Rectal smooth muscle tissue (tissue), 1 donor: Measurements from ENCODE around the gene PTPRM.

ENCODE experiments used
- H3K27ac ChIP-seq: one replicate; pipeline ENCODE4 v1.7.0; 2013; ENCODE audit warnings: low read depth, low read length, inconsistent platforms
- H3K27me3 ChIP-seq: one replicate; pipeline ENCODE4 v1.7.0; 2013; ENCODE audit warnings: low read length; ENCODE audit not compliant: control insufficient read depth, insufficient read depth
- H3K36me3 ChIP-seq: one replicate; pipeline ENCODE4 v1.7.0; 2013; ENCODE audit warnings: low read length; ENCODE audit not compliant: control insufficient read depth, insufficient read depth
- H3K4me1 ChIP-seq: one replicate; pipeline ENCODE4 v1.7.0; 2013; ENCODE audit warnings: low read length; ENCODE audit not compliant: control insufficient read depth, insufficient read depth
- H3K4me3 ChIP-seq: one replicate; pipeline ENCODE4 v1.7.0; 2013; ENCODE audit warnings: low read length
- H3K9ac ChIP-seq: one replicate; pipeline ENCODE4 v1.7.0; 2013; ENCODE audit warnings: low read length

The PTPRM gene

GRCh38 chr18:8385400-8385799 is 818.3 kb downstream of the PTPRM start:
- H3K4me1 ChIP-seq: no peaks in the 10 kb centered on the region
- H3K36me3 ChIP-seq: no peaks in the 10 kb centered on the region
- no peak overlapping the region for H3K27ac ChIP-seq
- no peak overlapping the region for H3K4me3 ChIP-seq
- no peaks in the 10 kb centered on the region for H3K27me3 ChIP-seq
- no peak overlapping the region for H3K9ac ChIP-seq

GRCh38 chr18:8386669-8387380 is 819.7 kb downstream of the PTPRM start:
- Histone ChIP-seq H3K4me3 (no peak overlapping the region), H3K36me3 (no peaks in the 10 kb centered on the region), H3K9ac (no peak overlapping the region), H3K4me1 (no peaks in the 10 kb centered on the region), H3K27ac (no peak overlapping the region), H3K27me3 (no peaks in the 10 kb centered on the region)

GRCh38 chr18:8389391-8390340 is 822.5 kb downstream of the PTPRM start:
- no peak overlapping the region for H3K9ac ChIP-seq
- H3K27ac ChIP-seq: no peak overlapping the region
- no peaks in the 10 kb centered on the region for H3K27me3 ChIP-seq
- H3K36me3 ChIP-seq: no peaks in the 10 kb centered on the region
- H3K4me1 ChIP-seq: no peaks in the 10 kb centered on the region
- H3K4me3 ChIP-seq: no peak overlapping the region

DNA sequence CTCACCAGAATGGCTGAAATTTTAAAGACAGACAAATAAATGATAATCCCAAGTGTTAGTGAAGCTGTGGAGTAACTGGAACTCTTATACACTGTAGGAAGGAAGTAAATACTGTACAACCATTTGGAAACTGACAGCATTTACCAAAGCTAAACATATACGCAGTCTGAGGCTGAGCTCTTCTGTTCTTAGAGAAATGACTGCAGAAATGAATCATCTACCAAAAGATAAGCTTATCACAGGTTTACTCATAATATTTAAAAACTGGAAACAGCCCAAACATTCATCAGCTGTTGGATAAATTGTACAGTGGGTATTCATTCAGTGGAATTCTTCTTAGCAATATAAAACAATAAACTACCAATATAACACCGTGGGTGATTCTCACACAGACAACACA is 824.0 kb downstream of the PTPRM start:
- Histone ChIP-seq H3K9ac (no peak overlapping the region), H3K36me3 (no peaks in the 10 kb centered on the region), H3K4me3 (no peak overlapping the region), H3K27me3 (no peaks in the 10 kb centered on the region), H3K4me1 (no peaks in the 10 kb centered on the region), H3K27ac (no peak overlapping the region)

GRCh38 chr18:8396254-8396653 is 829.1 kb downstream of the PTPRM start:
- no peaks in the 10 kb centered on the region for H3K4me1 ChIP-seq
- no peaks in the 10 kb centered on the region for H3K27me3 ChIP-seq
- H3K9ac ChIP-seq: no peak overlapping the region
- H3K36me3 ChIP-seq: no peaks in the 10 kb centered on the region
- no peak overlapping the region for H3K4me3 ChIP-seq
- H3K27ac ChIP-seq: no peak overlapping the region

- Histone ChIP-seq H3K9ac (no peak overlapping the region), H3K4me1 (no peaks in the 10 kb centered on the region), H3K27ac (no peak overlapping the region), H3K4me3 (no peak overlapping the region), H3K27me3 (no peaks in the 10 kb centered on the region), H3K36me3 (no peaks in the 10 kb centered on the region)
Observed at GRCh38 chr18:8397034-8397433, 829.9 kb downstream of the PTPRM start.

- Histone ChIP-seq H3K36me3 (no peaks in the 10 kb centered on the region), H3K27ac (no peak overlapping the region), H3K27me3 (no peaks in the 10 kb centered on the region), H3K4me1 (no peaks in the 10 kb centered on the region), H3K4me3 (no peak overlapping the region), H3K9ac (no peak overlapping the region)
Observed at GRCh38 chr18:8399138-8399537, 832.0 kb downstream of the PTPRM start.

DNA sequence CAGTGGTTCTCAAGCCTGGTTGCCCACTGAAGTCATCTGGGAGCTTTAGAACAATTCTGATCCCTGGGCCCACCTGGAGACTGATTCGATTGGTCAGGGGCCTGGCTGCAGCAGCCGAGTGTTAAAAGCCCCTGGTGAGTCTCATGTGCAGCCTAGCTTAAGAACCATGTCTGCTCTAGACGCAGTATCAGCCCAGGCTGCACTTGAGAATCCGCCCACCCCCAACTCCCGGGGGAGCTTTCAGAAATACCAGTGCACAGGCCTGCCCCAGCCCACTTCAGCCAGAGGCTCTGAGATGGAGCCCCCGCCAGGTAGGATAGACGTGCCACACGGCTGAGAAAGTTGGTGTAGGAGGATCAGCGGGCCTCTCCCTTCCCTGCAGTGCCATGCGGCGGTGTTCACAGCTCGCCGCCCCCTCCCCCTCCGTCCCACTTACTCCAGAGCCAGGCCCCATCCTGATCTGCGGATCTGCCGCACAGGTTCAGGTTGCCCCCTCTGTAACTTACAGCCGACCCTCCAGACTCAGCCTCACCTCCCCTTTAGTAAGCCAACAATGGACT is 833.2 kb downstream of the PTPRM start:
- H3K27me3 ChIP-seq: no peaks in the 10 kb centered on the region
- H3K4me1 ChIP-seq: no peaks in the 10 kb centered on the region
- no peak overlapping the region for H3K4me3 ChIP-seq
- no peak overlapping the region for H3K27ac ChIP-seq
- no peaks in the 10 kb centered on the region for H3K36me3 ChIP-seq
- no peak overlapping the region for H3K9ac ChIP-seq

DNA sequence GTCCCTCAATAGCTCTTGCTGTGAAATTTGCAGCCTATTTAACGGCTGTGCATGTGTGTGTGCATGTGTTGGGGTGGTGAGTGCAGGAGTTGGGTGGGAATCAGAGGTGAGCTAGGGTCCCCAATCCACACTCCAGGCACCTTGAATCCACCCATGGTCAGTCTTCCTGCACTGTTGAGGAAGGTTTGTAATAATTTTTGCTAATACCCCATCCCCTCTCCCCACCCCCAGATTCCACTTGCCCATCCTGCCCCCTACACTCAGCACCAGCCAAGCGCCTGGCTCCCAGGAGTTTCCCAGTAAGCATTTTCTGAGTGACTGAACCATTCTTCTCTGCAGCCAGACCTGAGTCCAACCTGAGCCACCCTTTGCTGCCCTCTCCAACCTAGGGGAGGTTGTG is 833.7 kb downstream of the PTPRM start:
- Histone ChIP-seq H3K9ac (no peak overlapping the region), H3K4me1 (no peaks in the 10 kb centered on the region), H3K4me3 (no peak overlapping the region), H3K27ac (no peak overlapping the region), H3K36me3 (no peaks in the 10 kb centered on the region), H3K27me3 (no peaks in the 10 kb centered on the region)

GRCh38 chr18:8401606-8402005 is 834.5 kb downstream of the PTPRM start:
- no peak overlapping the region for H3K4me3 ChIP-seq
- no peak overlapping the region for H3K9ac ChIP-seq
- no peaks in the 10 kb centered on the region for H3K36me3 ChIP-seq
- H3K4me1 ChIP-seq: no peaks in the 10 kb centered on the region
- H3K27ac ChIP-seq: no peak overlapping the region
- H3K27me3 ChIP-seq: no peaks in the 10 kb centered on the region

DNA sequence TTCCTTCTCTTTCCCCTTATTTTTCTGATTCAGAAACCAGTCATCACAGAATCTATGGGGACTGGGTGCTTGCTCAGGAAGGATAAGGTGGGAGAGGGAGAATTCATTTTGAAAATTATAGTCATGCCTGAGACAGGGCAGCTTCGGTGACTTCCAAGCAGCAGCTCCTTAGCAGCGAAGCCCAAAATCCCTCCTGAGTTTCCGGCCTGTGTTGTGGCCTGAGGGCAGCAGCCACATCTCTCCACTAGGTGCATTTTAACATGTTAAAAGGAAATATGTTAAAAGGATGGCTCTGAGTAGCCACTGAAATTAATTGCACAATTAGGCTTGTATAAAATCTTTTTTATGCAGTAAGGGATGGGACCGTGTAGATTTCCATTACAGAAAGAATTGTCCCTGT is 835.1 kb downstream of the PTPRM start:
- no peak overlapping the region for H3K4me3 ChIP-seq
- no peak overlapping the region for H3K9ac ChIP-seq
- no peaks in the 10 kb centered on the region for H3K36me3 ChIP-seq
- no peak overlapping the region for H3K27ac ChIP-seq
- no peaks in the 10 kb centered on the region for H3K27me3 ChIP-seq
- no peaks in the 10 kb centered on the region for H3K4me1 ChIP-seq

DNA sequence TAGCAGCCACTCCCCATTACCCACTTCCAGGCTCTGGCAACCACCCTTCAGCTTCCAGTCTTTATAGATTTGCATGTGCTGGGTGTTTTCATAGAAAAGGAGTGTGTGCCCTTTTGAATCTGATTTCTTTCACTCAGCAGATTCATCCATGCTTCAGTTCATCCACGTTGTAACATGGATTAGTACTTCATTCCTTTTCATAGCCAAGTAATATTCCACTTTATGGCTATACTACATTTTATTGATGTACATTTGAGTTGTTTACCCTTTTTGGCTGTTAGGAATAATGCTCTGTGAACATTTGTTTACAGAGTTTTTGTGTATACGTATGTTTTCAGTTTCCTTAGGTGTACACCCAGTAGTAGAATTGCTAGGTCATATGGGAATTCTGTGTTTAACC is 836.6 kb downstream of the PTPRM start:
- Histone ChIP-seq H3K36me3 (no peaks in the 10 kb centered on the region), H3K27ac (no peak overlapping the region)

More for the DNA sequence above, 836.6 kb downstream of the PTPRM start:
- Histone ChIP-seq H3K4me3 (no peak overlapping the region), H3K27me3 (no peaks in the 10 kb centered on the region), H3K9ac (no peak overlapping the region), H3K4me1 (no peaks in the 10 kb centered on the region)
